UCSD-AML1 (cell line): ENCODE data around the gene RAD18.

Source experiments
- DNase-seq: peaks from one replicate; lab custom pipeline; 2025; ENCODE audit not compliant: unreplicated experiment; lab: John Stamatoyannopoulos, UW

Gene RAD18

GRCh38 chr3:8966820-8967348 is 3.6 kb upstream of the RAD18 start:
- no peak for DNase-seq

- DNase-seq = no peak
These were observed 3.0 kb upstream of the RAD18 start for GRCh38 chr3:8966150-8966819.

- no peak for DNase-seq
These were observed 1.4 kb upstream of the RAD18 start for GRCh38 chr3:8964436-8965370.

- no peak for DNase-seq
These were observed 928 bp downstream of the RAD18 start for GRCh38 chr3:8962226-8962861.

GRCh38 chr3:8959668-8960067 is 3.6 kb downstream of the RAD18 start:
- no peak for DNase-seq

- DNase-seq = no peak
These were observed 8.1 kb downstream of the RAD18 start for GRCh38 chr3:8954938-8955763.

GRCh38 chr3:8953313-8953712 is 10.0 kb downstream of the RAD18 start:
- no peak for DNase-seq

- DNase-seq = no peak
These were observed 11.1 kb downstream of the RAD18 start for GRCh38 chr3:8952130-8952529.

GRCh38 chr3:8945890-8946600 is 17.2 kb downstream of the RAD18 start:
- DNase-seq = no peak

GRCh38 chr3:8942746-8943488 is 20.4 kb downstream of the RAD18 start:
- no peak for DNase-seq

GRCh38 chr3:8942115-8942514 is 21.2 kb downstream of the RAD18 start:
- no peak for DNase-seq

GRCh38 chr3:8938021-8938420 is 25.3 kb downstream of the RAD18 start:
- DNase-seq = no peak

- DNase-seq = no peak
These were observed 25.9 kb downstream of the RAD18 start for GRCh38 chr3:8937064-8938020.

- no peak for DNase-seq
These were observed 30.8 kb downstream of the RAD18 start for GRCh38 chr3:8932507-8932906.

- no peak for DNase-seq
These were observed 31.9 kb downstream of the RAD18 start for GRCh38 chr3:8931342-8931741.

- DNase-seq = no peak
These were observed 33.4 kb downstream of the RAD18 start for GRCh38 chr3:8929860-8930259.

GRCh38 chr3:8914491-8914890 is 48.8 kb downstream of the RAD18 start:
- no peak for DNase-seq

GRCh38 chr3:8911781-8912180 is 51.5 kb downstream of the RAD18 start:
- DNase-seq = no peak
